ENCODE data around the gene NAE1. TPM values are rescaled to one million over a fixed set of nuclear protein-coding genes. Genes with fewer than 3 reads are reported as not detected.
A peak's percentile ranks its signal among the peaks of the same experiment; 100 is the strongest.
"Not testable (repeated sequence)": the region's sequence is repeated elsewhere in the genome, so short reads cannot be mapped to it uniquely, and the experiment has no call there.

NAE1 gene
- total RNA-seq: 10 to 100 TPM; 81.1 to 88.5 TPM

- Mint-ChIP-seq H3K27ac (peak within 1 kb of the TSS; percentile 71), H3K36me3 (peaks cover 15% of the 10 kb centered on the region), H3K27me3 (no peaks in the 10 kb centered on the region), H3K9me3 (ENCODE audit: low read depth) (no peaks in the 10 kb centered on the region), H3K4me3 (peak within 1 kb of the TSS; percentile 71), H3K4me1 (peaks cover 40% of the 10 kb centered on the region)
- ATAC-seq (peak; percentile 96), DNase-seq (peak; percentile 90)
- CTCF ChIA-PET: interaction anchor here (0.6 to 8.7 kb wide), 52 partner anchors 8 to 616 kb away, joined by 3 to 160 read pairs (median 6); partner anchors contain the start of genes CA7, CMTM3, DYNC1LI2 and PDP2
Observed at GRCh38 chr16:66830422-66831404, at the start of gene NAE1. Gene NAE1 (minus strand): TSS chr16:66830976. CDS start chr16:66830899, 77 bp downstream.

GRCh38 chr16:66878067-66878466 lies 47.3 kb upstream of the NAE1 start:
- Mint-ChIP-seq H3K36me3 (peaks cover 5% of the 10 kb centered on the region), H3K9me3 (ENCODE audit: low read depth) (no peaks in the 10 kb centered on the region), H3K4me1 (peaks cover 74% of the 10 kb centered on the region), H3K4me3 (no peak overlapping the region), H3K27ac (peak overlapping the region; percentile 67), H3K27me3 (no peaks in the 10 kb centered on the region)
- peak; percentile 71 for DNase-seq
- ATAC-seq: no peak
- CTCF ChIA-PET: interaction anchor here (1.4 to 1.6 kb wide), 2 partner anchors 10 to 47 kb away, joined by 7 to 8 read pairs; partner anchors contain the start of gene NAE1

GRCh38 chr16:66874079-66874775 lies 43.5 kb upstream of the NAE1 start:
- peaks cover 63% of the 10 kb centered on the region for H3K4me1 Mint-ChIP-seq
- DNase-seq (peak; percentile 66), ATAC-seq (peak; percentile 18)
- H3K27me3 Mint-ChIP-seq: no peaks in the 10 kb centered on the region
- peak overlapping the region; percentile 43 for H3K4me3 Mint-ChIP-seq
- no peaks in the 10 kb centered on the region for H3K9me3 Mint-ChIP-seq (ENCODE audit: low read depth)
- CTCF ChIA-PET: interaction anchor here (0.7 to 4.1 kb wide), 8 partner anchors 12 to 281 kb away, joined by 3 to 63 read pairs (median 4); partner anchors contain the start of gene NAE1
- H3K36me3 Mint-ChIP-seq: peaks cover 1% of the 10 kb centered on the region
- peak overlapping the region; percentile 95 for H3K27ac Mint-ChIP-seq

- peaks cover 1% of the 10 kb centered on the region for H3K36me3 Mint-ChIP-seq
Observed at GRCh38 chr16:66873685-66874055, 42.9 kb upstream of the NAE1 start.

GRCh38 chr16:66872943-66873684 lies 42.3 kb upstream of the NAE1 start:
- ATAC-seq (peak; percentile 89), DNase-seq (peak; percentile 99)
- CTCF ChIA-PET: interaction anchor here (0.8 to 4.1 kb wide), 33 partner anchors 9 to 465 kb away, joined by 3 to 63 read pairs (median 5); partner anchors contain the start of genes CIAO2B, DYNC1LI2, NAE1 and RRAD
- no peaks in the 10 kb centered on the region for H3K27me3 Mint-ChIP-seq
- no peaks in the 10 kb centered on the region for H3K9me3 Mint-ChIP-seq (ENCODE audit: low read depth)
- H3K4me3 Mint-ChIP-seq: peak overlapping the region; percentile 78
- H3K36me3 Mint-ChIP-seq: peaks cover 1% of the 10 kb centered on the region
- peaks cover 54% of the 10 kb centered on the region for H3K4me1 Mint-ChIP-seq
- H3K27ac Mint-ChIP-seq: peak overlapping the region; percentile 92

More at GRCh38 chr16:66873685-66874055, 42.9 kb upstream of the NAE1 start:
- H3K4me1 Mint-ChIP-seq: peaks cover 60% of the 10 kb centered on the region
- CTCF ChIA-PET: interaction anchor here (0.8 to 4.1 kb wide), 32 partner anchors 8 to 466 kb away, joined by 3 to 63 read pairs (median 5); partner anchors contain the start of genes CIAO2B, DYNC1LI2, NAE1 and RRAD
- DNase-seq (no peak), ATAC-seq (no peak)
- no peak overlapping the region for H3K4me3 Mint-ChIP-seq
- H3K27me3 Mint-ChIP-seq: no peaks in the 10 kb centered on the region
- H3K27ac Mint-ChIP-seq: peak overlapping the region; percentile 95
- H3K9me3 Mint-ChIP-seq (ENCODE audit: low read depth): no peaks in the 10 kb centered on the region

GRCh38 chr16:66872559-66872942 lies 41.8 kb upstream of the NAE1 start:
- peak overlapping the region; percentile 78 for H3K4me3 Mint-ChIP-seq
- CTCF ChIA-PET: interaction anchor here (0.9 to 4.1 kb wide), 31 partner anchors 9 to 465 kb away, joined by 3 to 63 read pairs (median 5); partner anchors contain the start of genes CIAO2B, DYNC1LI2, NAE1 and RRAD
- peaks cover 51% of the 10 kb centered on the region for H3K4me1 Mint-ChIP-seq
- H3K27me3 Mint-ChIP-seq: no peaks in the 10 kb centered on the region
- peaks cover 1% of the 10 kb centered on the region for H3K36me3 Mint-ChIP-seq
- H3K27ac Mint-ChIP-seq: peak overlapping the region; percentile 92
- DNase-seq (no peak), ATAC-seq (no peak)
- H3K9me3 Mint-ChIP-seq (ENCODE audit: low read depth): no peaks in the 10 kb centered on the region

GRCh38 chr16:66871840-66872239 lies 41.1 kb upstream of the NAE1 start:
- DNase-seq (no peak), ATAC-seq (no peak)
- Mint-ChIP-seq H3K27me3 (no peaks in the 10 kb centered on the region), H3K4me3 (no peak overlapping the region), H3K9me3 (ENCODE audit: low read depth) (no peaks in the 10 kb centered on the region), H3K36me3 (peaks cover 1% of the 10 kb centered on the region), H3K4me1 (peaks cover 48% of the 10 kb centered on the region), H3K27ac (peak overlapping the region; percentile 9)
- CTCF ChIA-PET: interaction anchor here (1.4 to 7.2 kb wide), 12 partner anchors 12 to 221 kb away, joined by 3 to 160 read pairs (median 8); partner anchors contain the start of gene NAE1

GRCh38 chr16:66871363-66871762 lies 40.6 kb upstream of the NAE1 start:
- not testable (repeated sequence) for H3K4me3 Mint-ChIP-seq; H3K9me3 Mint-ChIP-seq (ENCODE audit: low read depth); DNase-seq; H3K36me3 Mint-ChIP-seq; ATAC-seq; H3K27ac Mint-ChIP-seq; H3K27me3 Mint-ChIP-seq
- CTCF ChIA-PET: interaction anchor here (0.7 to 7.2 kb wide), 4 partner anchors 9 to 57 kb away, joined by 3 to 160 read pairs (median 4); partner anchors contain the start of genes NAE1 and PDP2
- peaks cover 45% of the 10 kb centered on the region for H3K4me1 Mint-ChIP-seq

- Mint-ChIP-seq H3K4me3 (no peak overlapping the region), H3K9me3 (ENCODE audit: low read depth) (no peaks in the 10 kb centered on the region), H3K27me3 (no peaks in the 10 kb centered on the region), H3K27ac (no peak overlapping the region), H3K36me3 (no peaks in the 10 kb centered on the region), H3K4me1 (peaks cover 27% of the 10 kb centered on the region)
- CTCF ChIA-PET: interaction anchor here (1.3 to 7.2 kb wide), 11 partner anchors 11 to 463 kb away, joined by 6 to 160 read pairs (median 24); partner anchors contain the start of genes CA7, CDH16, NAE1 and PDP2
- ATAC-seq (no peak), DNase-seq (no peak)
Observed at GRCh38 chr16:66869424-66869823, 38.6 kb upstream of the NAE1 start.

- H3K36me3 Mint-ChIP-seq: no peaks in the 10 kb centered on the region
- H3K4me1 Mint-ChIP-seq: peaks cover 2% of the 10 kb centered on the region
- DNase-seq (no peak), ATAC-seq (no peak)
- H3K4me3 Mint-ChIP-seq: no peak overlapping the region
- H3K9me3 Mint-ChIP-seq (ENCODE audit: low read depth): no peaks in the 10 kb centered on the region
- CTCF ChIA-PET: interaction anchor here (0.7 kb wide), 1 partner anchor 9 kb away, joined by 3 read pairs; no protein-coding TSS in a partner anchor
- H3K27me3 Mint-ChIP-seq: no peaks in the 10 kb centered on the region
- H3K27ac Mint-ChIP-seq: no peak overlapping the region
Observed at GRCh38 chr16:66863707-66864106, 32.9 kb upstream of the NAE1 start.

- H3K9me3 Mint-ChIP-seq (ENCODE audit: low read depth): no peaks in the 10 kb centered on the region
- ATAC-seq: no peak
Observed at GRCh38 chr16:66862023-66862520, 31.3 kb upstream of the NAE1 start.

More at GRCh38 chr16:66862023-66862520, 31.3 kb upstream of the NAE1 start:
- Mint-ChIP-seq H3K4me3 (no peak overlapping the region), H3K27ac (no peak overlapping the region), H3K27me3 (no peaks in the 10 kb centered on the region), H3K36me3 (no peaks in the 10 kb centered on the region), H3K4me1 (no peaks in the 10 kb centered on the region)
- CTCF ChIA-PET: interaction anchor here (0.8 to 1.2 kb wide), 2 partner anchors 11 to 31 kb away, joined by 5 to 6 read pairs; partner anchors contain the start of gene NAE1
- DNase-seq: no peak
